HG03064 (cell line): Measurements from ENCODE around the gene CNOT3.

Experiments used
- ATAC-seq: cut with Tn5 transposase; IDR thresholded peaks from one replicate; pipeline ENCODE4 v1.9.1; 2021; ENCODE audit warnings: low read depth; ENCODE audit not compliant: unreplicated experiment

CNOT3 gene

GRCh38 chr19:54115109-54116063 is 22.2 kb upstream of the CNOT3 start, which contains the start of the genes PRPF31 and TFPT:
TSS of gene PRPF31 (plus strand) at chr19:54115754. CDS start at chr19:54118279, 2,525 bp downstream.
TSS of gene TFPT (minus strand) at chr19:54115657. CDS start at chr19:54115269, 388 bp downstream.
- peak; percentile 76 for ATAC-seq

GRCh38 chr19:54121259-54121658 is 16.3 kb upstream of the CNOT3 start:
- no peak for ATAC-seq

- ATAC-seq, result no peak
Observed at GRCh38 chr19:54123682-54124081, 13.9 kb upstream of the CNOT3 start.

- ATAC-seq, result no peak
Observed at GRCh38 chr19:54124393-54124792, 13.2 kb upstream of the CNOT3 start.

- ATAC-seq, result no peak
Observed at GRCh38 chr19:54125713-54126112, 11.8 kb upstream of the CNOT3 start.

- ATAC-seq, result no peak
Observed at GRCh38 chr19:54127688-54128440, 9.7 kb upstream of the CNOT3 start.

GRCh38 chr19:54128441-54128725 is 9.2 kb upstream of the CNOT3 start:
- ATAC-seq, result no peak

- no peak for ATAC-seq
Observed at GRCh38 chr19:54128796-54129616, 8.6 kb upstream of the CNOT3 start.

- ATAC-seq, result no peak
Observed at GRCh38 chr19:54129617-54129996, 8.0 kb upstream of the CNOT3 start.

GRCh38 chr19:54133312-54133956 is 4.1 kb upstream of the CNOT3 start:
- no peak for ATAC-seq

- no peak for ATAC-seq
Observed at GRCh38 chr19:54133957-54134590, 3.5 kb upstream of the CNOT3 start.

- ATAC-seq, result no peak
Observed at GRCh38 chr19:54136086-54136863, 1.3 kb upstream of the CNOT3 start.

- peak; percentile 66 for ATAC-seq
Observed at GRCh38 chr19:54136864-54137698, 481 bp upstream of the CNOT3 start.

GRCh38 chr19:54138489-54139256 is 1.1 kb downstream of the CNOT3 start:
- ATAC-seq, result no peak

- ATAC-seq, result no peak
Observed at GRCh38 chr19:54141356-54141755, 3.8 kb downstream of the CNOT3 start.

GRCh38 chr19:54142166-54142780 is 4.7 kb downstream of the CNOT3 start:
- no peak for ATAC-seq

GRCh38 chr19:54145541-54146158 is 8.1 kb downstream of the CNOT3 start:
- ATAC-seq, result no peak
